HG02678 (cell line): ENCODE results near the gene ZNF311.
A peak's percentile ranks its signal among the peaks of the same experiment; 100 is the strongest.

Experiments
- ATAC-seq: cut with Tn5 transposase; IDR thresholded peaks from one replicate; pipeline ENCODE4 v1.9.1; 2021; ENCODE audit warnings: mild to moderate bottlenecking, moderate library complexity; ENCODE audit not compliant: unreplicated experiment

ZNF311 gene

GRCh38 chr6:29005183-29005885 lies at the start of gene ZNF311:
Gene ZNF311, minus strand, starts transcription at chr6:29005315. Its CDS starts 1,361 bp downstream, at chr6:29003954.
- no peak for ATAC-seq

GRCh38 chr6:29051680-29052079 lies 46.6 kb upstream of the ZNF311 start:
- ATAC-seq = no peak

- ATAC-seq = no peak
Measured at GRCh38 chr6:29045075-29045474, 40.0 kb upstream of the ZNF311 start, which contains the start of gene OR2W1. Gene OR2W1, minus strand, starts transcription at chr6:29045175. Its CDS starts 0 bp downstream, at chr6:29045175.

GRCh38 chr6:29035951-29036350 lies 30.8 kb upstream of the ZNF311 start:
- no peak for ATAC-seq

GRCh38 chr6:29028821-29029220 lies 23.7 kb upstream of the ZNF311 start:
- ATAC-seq = no peak

GRCh38 chr6:29025927-29026585 lies 20.9 kb upstream of the ZNF311 start:
- no peak for ATAC-seq

GRCh38 chr6:29021434-29021833 lies 16.3 kb upstream of the ZNF311 start:
- no peak for ATAC-seq

GRCh38 chr6:29019629-29020028 lies 14.5 kb upstream of the ZNF311 start:
- ATAC-seq = no peak

GRCh38 chr6:29017428-29017802 lies 12.3 kb upstream of the ZNF311 start:
- no peak for ATAC-seq

GRCh38 chr6:29016559-29017427 lies 11.7 kb upstream of the ZNF311 start:
- peak; percentile 78 for ATAC-seq

- no peak for ATAC-seq
Measured at GRCh38 chr6:29014729-29015608, 9.9 kb upstream of the ZNF311 start.

- ATAC-seq = no peak
Measured at GRCh38 chr6:29011276-29011734, 6.2 kb upstream of the ZNF311 start.

GRCh38 chr6:29009358-29009757 lies 4.2 kb upstream of the ZNF311 start:
- no peak for ATAC-seq

GRCh38 chr6:29008089-29008488 lies 3.0 kb upstream of the ZNF311 start:
- no peak for ATAC-seq

GRCh38 chr6:28996844-28997510 lies 8.1 kb downstream of the ZNF311 start:
- no peak for ATAC-seq

- ATAC-seq = no peak
Measured at GRCh38 chr6:28995093-28995650, 9.9 kb downstream of the ZNF311 start.

- ATAC-seq = no peak
Measured at GRCh38 chr6:28988536-28989311, 16.4 kb downstream of the ZNF311 start.

- ATAC-seq = no peak
Measured at GRCh38 chr6:28985462-28986164, 19.5 kb downstream of the ZNF311 start.
